ENCODE measurements around the gene ABLIM1. TPM values are rescaled to one million over a fixed set of nuclear protein-coding genes. Genes with fewer than 3 reads are reported as not detected.

ABLIM1 gene
- total and polyA plus RNA-seq, 2 of the 13 experiments (the other 11 are each of a cell fraction or from before 2014, with no cell fraction given), result 59.4 to 92.7 TPM

DNA sequence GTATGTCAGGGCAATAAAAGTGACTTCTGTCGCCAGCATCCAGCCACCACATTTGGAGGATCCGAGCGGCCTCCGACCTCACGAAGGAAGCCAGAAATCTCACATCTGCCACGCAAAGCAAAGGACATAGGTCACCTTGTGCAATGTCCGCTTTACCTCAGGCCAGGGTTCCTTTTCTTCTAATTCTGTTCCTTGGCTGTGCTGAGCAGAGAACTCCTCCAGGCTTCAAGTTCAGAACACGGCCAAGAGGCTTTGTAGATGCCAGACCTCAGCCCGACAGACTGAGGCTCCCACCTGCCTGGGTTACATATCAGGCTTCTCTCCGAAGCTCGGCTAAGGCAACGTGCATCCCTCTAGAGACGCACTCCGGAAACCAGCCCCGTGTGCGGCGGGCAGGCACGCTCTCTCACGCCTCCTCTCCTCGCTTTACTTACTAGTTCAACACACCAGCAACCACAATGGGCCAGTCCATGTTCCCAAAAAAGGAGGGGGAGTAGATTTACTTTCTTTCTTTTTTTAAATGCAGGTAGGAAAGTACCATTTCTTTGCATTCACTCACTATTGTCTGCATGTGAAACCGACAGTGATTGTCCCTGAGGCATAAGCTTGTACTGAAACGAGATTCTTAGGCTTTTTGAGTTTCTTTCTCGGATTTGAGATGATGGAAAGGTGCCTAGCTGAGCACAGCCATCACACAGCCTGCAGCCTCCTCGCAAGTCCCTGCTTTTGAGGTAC is 131.4 kb downstream of the ABLIM1 start (continued):
- TF ChIP-seq, protein P1, sequence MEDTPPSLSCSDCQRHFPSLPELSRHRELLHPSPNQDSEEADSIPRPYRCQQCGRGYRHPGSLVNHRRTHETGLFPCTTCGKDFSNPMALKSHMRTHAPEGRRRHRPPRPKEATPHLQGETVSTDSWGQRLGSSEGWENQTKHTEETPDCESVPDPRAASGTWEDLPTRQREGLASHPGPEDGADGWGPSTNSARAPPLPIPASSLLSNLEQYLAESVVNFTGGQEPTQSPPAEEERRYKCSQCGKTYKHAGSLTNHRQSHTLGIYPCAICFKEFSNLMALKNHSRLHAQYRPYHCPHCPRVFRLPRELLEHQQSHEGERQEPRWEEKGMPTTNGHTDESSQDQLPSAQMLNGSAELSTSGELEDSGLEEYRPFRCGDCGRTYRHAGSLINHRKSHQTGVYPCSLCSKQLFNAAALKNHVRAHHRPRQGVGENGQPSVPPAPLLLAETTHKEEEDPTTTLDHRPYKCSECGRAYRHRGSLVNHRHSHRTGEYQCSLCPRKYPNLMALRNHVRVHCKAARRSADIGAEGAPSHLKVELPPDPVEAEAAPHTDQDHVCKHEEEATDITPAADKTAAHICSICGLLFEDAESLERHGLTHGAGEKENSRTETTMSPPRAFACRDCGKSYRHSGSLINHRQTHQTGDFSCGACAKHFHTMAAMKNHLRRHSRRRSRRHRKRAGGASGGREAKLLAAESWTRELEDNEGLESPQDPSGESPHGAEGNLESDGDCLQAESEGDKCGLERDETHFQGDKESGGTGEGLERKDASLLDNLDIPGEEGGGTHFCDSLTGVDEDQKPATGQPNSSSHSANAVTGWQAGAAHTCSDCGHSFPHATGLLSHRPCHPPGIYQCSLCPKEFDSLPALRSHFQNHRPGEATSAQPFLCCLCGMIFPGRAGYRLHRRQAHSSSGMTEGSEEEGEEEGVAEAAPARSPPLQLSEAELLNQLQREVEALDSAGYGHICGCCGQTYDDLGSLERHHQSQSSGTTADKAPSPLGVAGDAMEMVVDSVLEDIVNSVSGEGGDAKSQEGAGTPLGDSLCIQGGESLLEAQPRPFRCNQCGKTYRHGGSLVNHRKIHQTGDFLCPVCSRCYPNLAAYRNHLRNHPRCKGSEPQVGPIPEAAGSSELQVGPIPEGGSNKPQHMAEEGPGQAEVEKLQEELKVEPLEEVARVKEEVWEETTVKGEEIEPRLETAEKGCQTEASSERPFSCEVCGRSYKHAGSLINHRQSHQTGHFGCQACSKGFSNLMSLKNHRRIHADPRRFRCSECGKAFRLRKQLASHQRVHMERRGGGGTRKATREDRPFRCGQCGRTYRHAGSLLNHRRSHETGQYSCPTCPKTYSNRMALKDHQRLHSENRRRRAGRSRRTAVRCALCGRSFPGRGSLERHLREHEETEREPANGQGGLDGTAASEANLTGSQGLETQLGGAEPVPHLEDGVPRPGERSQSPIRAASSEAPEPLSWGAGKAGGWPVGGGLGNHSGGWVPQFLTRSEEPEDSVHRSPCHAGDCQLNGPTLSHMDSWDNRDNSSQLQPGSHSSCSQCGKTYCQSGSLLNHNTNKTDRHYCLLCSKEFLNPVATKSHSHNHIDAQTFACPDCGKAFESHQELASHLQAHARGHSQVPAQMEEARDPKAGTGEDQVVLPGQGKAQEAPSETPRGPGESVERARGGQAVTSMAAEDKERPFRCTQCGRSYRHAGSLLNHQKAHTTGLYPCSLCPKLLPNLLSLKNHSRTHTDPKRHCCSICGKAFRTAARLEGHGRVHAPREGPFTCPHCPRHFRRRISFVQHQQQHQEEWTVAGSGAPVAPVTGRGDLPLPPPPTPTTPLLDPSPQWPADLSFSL (CRISPR knock-in tag; IDR thresholded peaks at IDR 0.05), result peak; percentile 77; the same call in 1 of the 2 replicates
- no peak; the same call in none of the 2 replicates for TF ChIP-seq ZIK1 (CRISPR knock-in tag; IDR thresholded peaks at IDR 0.05; ENCODE audit: borderline replicate concordance, low read depth)
- TF ChIP-seq FOXP4 (CRISPR knock-in tag; IDR thresholded peaks at IDR 0.05), result peak; percentile 71
- peak; percentile 17; the same call in 1 of the 2 replicates for TF ChIP-seq ZBTB7B (CRISPR knock-in tag; IDR thresholded peaks at IDR 0.05)
- 0 out of 2 replicates have a peak, but pooled peaks have one; percentile 47 for TF ChIP-seq ZNF609 (CRISPR knock-in tag; IDR thresholded peaks at IDR 0.05; ENCODE audit: borderline replicate concordance)
- peak; percentile 89 for TF ChIP-seq CEBPB (IDR thresholded peaks at IDR 0.05; ENCODE audit: borderline replicate concordance, low read depth, low read length)
- peak; percentile 76 for TF ChIP-seq ZNF883 (CRISPR knock-in tag; IDR thresholded peaks at IDR 0.05; ENCODE audit: not compliant biosample characterization)
- TF ChIP-seq RBFOX2 (IDR thresholded peaks at IDR 0.05; ENCODE audit: low read depth, low read length), result 0 out of 2 replicates have a peak, but pooled peaks have one; percentile 51
- peak; percentile 61; the same call in 1 of the 2 replicates for TF ChIP-seq NR2F6 (IDR thresholded peaks at IDR 0.05)
- peak; percentile 57; the same call in 1 of the 2 replicates for TF ChIP-seq NR2F6 (CRISPR knock-in tag; IDR thresholded peaks at IDR 0.05)
- TF ChIP-seq ZXDC (CRISPR knock-in tag; IDR thresholded peaks at IDR 0.05), result no peak

Measured in HepG2 (cell line).